ENCODE results near the gene HIVEP3.

GRCh38 chr1:41479000-41479807, 439.5 kb downstream of the HIVEP3 start:
- TF ChIP-seq POLR2A (IDR thresholded peaks at IDR 0.05) (no peak), POLR2AphosphoS5 (IDR thresholded peaks at IDR 0.05; ENCODE audit: insufficient read depth in 1 of 2, low read depth in 1 of 2) (peak in 1 of 2 donors; percentile 23)
- TF ChIP-seq, protein P1, sequence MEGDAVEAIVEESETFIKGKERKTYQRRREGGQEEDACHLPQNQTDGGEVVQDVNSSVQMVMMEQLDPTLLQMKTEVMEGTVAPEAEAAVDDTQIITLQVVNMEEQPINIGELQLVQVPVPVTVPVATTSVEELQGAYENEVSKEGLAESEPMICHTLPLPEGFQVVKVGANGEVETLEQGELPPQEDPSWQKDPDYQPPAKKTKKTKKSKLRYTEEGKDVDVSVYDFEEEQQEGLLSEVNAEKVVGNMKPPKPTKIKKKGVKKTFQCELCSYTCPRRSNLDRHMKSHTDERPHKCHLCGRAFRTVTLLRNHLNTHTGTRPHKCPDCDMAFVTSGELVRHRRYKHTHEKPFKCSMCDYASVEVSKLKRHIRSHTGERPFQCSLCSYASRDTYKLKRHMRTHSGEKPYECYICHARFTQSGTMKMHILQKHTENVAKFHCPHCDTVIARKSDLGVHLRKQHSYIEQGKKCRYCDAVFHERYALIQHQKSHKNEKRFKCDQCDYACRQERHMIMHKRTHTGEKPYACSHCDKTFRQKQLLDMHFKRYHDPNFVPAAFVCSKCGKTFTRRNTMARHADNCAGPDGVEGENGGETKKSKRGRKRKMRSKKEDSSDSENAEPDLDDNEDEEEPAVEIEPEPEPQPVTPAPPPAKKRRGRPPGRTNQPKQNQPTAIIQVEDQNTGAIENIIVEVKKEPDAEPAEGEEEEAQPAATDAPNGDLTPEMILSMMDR (IDR thresholded peaks at IDR 0.05) = no peak
